ENCODE results near the gene LTN1.

Gene LTN1

GRCh38 chr21:28884976-28885852 lies 107.5 kb downstream of the LTN1 start:
- TF ChIP-seq MYC (IDR thresholded peaks at IDR 0.05; ENCODE audit: low read depth, low read length) (peak; percentile 95), POLR2A (IDR thresholded peaks at IDR 0.05; ENCODE audit: extremely low read depth, insufficient read length) (peak; percentile 77), CTCF (IDR thresholded peaks at IDR 0.05; ENCODE audit: low read depth, low read length) (no peak), MAX (IDR thresholded peaks at IDR 0.05; ENCODE audit: low read depth, low read length) (peak; percentile 97)
- peak; percentile 96 for DNase-seq (ENCODE audit: low read depth)
- H3K4me3 ChIP-seq (ENCODE audit: low read depth, low read length), result peak overlapping the region; percentile 84

- peak overlapping the region; percentile 84 for H3K4me3 ChIP-seq (ENCODE audit: low read depth, low read length)
- peak; percentile 63 for DNase-seq (ENCODE audit: low read depth)
- TF ChIP-seq POLR2A (IDR thresholded peaks at IDR 0.05; ENCODE audit: extremely low read depth, insufficient read length) (no peak), MAX (IDR thresholded peaks at IDR 0.05; ENCODE audit: low read depth, low read length) (peak; percentile 74), MYC (IDR thresholded peaks at IDR 0.05; ENCODE audit: low read depth, low read length) (peak; percentile 54; the same call in 1 of the 2 replicates), CTCF (IDR thresholded peaks at IDR 0.05; ENCODE audit: low read depth, low read length) (no peak)
Observed at GRCh38 chr21:28884481-28884880, 108.2 kb downstream of the LTN1 start.

GRCh38 chr21:28883931-28884330 lies 108.7 kb downstream of the LTN1 start:
- H3K4me3 ChIP-seq (ENCODE audit: low read depth, low read length), result peak overlapping the region; percentile 84

GRCh38 chr21:28882345-28882744 lies 110.3 kb downstream of the LTN1 start:
- TF ChIP-seq CTCF (IDR thresholded peaks at IDR 0.05; ENCODE audit: low read depth, low read length), result no peak
- DNase-seq (ENCODE audit: low read depth), result no peak
- H3K4me3 ChIP-seq (ENCODE audit: low read depth, low read length), result no peak overlapping the region

More at GRCh38 chr21:28883931-28884330, 108.7 kb downstream of the LTN1 start:
- DNase-seq (ENCODE audit: low read depth), result no peak
- no peak for TF ChIP-seq MYC (IDR thresholded peaks at IDR 0.05; ENCODE audit: low read depth, low read length)
- no peak for TF ChIP-seq CTCF (IDR thresholded peaks at IDR 0.05; ENCODE audit: low read depth, low read length)
- TF ChIP-seq MAX (IDR thresholded peaks at IDR 0.05; ENCODE audit: low read depth, low read length), result no peak
- TF ChIP-seq POLR2A (IDR thresholded peaks at IDR 0.05; ENCODE audit: extremely low read depth, insufficient read length), result no peak
